Measurements from ENCODE around the gene BATF.

BATF gene

DNA sequence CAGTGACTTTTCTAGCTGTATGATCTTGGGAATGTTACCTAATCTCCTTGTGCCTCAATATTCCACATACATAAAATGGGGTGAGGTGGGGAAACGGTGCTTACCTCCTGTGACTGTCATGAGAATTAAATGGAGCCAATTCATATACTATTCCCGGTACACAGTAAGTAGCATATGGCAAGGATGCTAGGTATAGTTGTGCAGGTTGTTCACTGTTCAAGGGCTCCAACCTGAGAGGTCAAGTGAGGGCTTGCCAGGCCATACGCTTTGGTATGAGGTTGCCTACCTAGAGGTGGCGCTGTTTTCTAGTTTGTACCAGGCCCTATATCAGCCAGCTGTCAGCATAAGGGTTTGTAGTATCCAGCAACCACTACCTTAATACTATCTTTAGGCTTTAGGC lies 3.6 kb upstream of the BATF start:
- peaks cover 8% of the 10 kb centered on the region for H3K4me1 Mint-ChIP-seq
- no peaks in the 10 kb centered on the region for H3K9me3 Mint-ChIP-seq
- no peaks in the 10 kb centered on the region for H3K36me3 Mint-ChIP-seq (ENCODE audit: low read depth)
- peaks cover 33% of the 10 kb centered on the region for H3K27me3 Mint-ChIP-seq (ENCODE audit: low read depth)
- H3K27ac Mint-ChIP-seq = no peak overlapping the region
- no peak overlapping the region for H3K4me3 Mint-ChIP-seq
- no peak for TF ChIP-seq CTCF (IDR thresholded peaks at IDR 0.05; ENCODE audit: unreplicated experiment in 3 of 3)

GRCh38 chr14:75519394-75519793 lies 2.9 kb upstream of the BATF start:
- Mint-ChIP-seq H3K27ac (no peak overlapping the region), H3K4me1 (peaks cover 8% of the 10 kb centered on the region), H3K36me3 (ENCODE audit: low read depth) (no peaks in the 10 kb centered on the region), H3K27me3 (ENCODE audit: low read depth) (peaks cover 33% of the 10 kb centered on the region), H3K9me3 (no peaks in the 10 kb centered on the region), H3K4me3 (no peak overlapping the region)
- TF ChIP-seq CTCF (IDR thresholded peaks at IDR 0.05; ENCODE audit: unreplicated experiment in 3 of 3) = no peak

GRCh38 chr14:75519826-75520728 lies 2.2 kb upstream of the BATF start:
- peaks cover 33% of the 10 kb centered on the region for H3K27me3 Mint-ChIP-seq (ENCODE audit: low read depth)
- no peaks in the 10 kb centered on the region for H3K36me3 Mint-ChIP-seq (ENCODE audit: low read depth)
- no peak overlapping the region for H3K27ac Mint-ChIP-seq
- peaks cover 8% of the 10 kb centered on the region for H3K4me1 Mint-ChIP-seq
- no peak for TF ChIP-seq CTCF (IDR thresholded peaks at IDR 0.05; ENCODE audit: unreplicated experiment in 3 of 3)
- H3K4me3 Mint-ChIP-seq = no peak overlapping the region
- H3K9me3 Mint-ChIP-seq = no peaks in the 10 kb centered on the region

DNA sequence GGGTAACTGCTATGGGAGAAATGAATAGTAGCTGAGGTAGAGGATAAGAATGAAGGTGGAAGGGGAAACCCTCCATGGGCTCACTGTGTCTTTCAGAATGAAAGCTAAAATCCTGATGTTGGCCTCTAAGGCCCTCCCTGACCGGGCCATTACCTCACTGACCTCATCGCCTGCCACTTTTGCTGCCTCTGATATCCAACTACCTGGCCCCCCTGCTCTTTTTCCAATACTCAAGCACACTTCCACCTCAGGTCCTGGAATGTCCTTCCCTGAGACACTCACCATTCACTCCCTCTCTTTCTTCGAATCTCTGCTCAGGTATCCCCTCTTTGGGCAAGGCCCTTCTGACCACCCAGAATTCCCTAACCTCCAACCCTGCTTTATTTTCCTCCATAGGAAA lies 1.4 kb upstream of the BATF start:
- no peaks in the 10 kb centered on the region for H3K36me3 Mint-ChIP-seq (ENCODE audit: low read depth)
- no peak overlapping the region for H3K4me3 Mint-ChIP-seq
- H3K27ac Mint-ChIP-seq = no peak overlapping the region
- no peaks in the 10 kb centered on the region for H3K9me3 Mint-ChIP-seq
- no peak for TF ChIP-seq CTCF (IDR thresholded peaks at IDR 0.05; ENCODE audit: unreplicated experiment in 3 of 3)
- H3K27me3 Mint-ChIP-seq (ENCODE audit: low read depth) = peaks cover 33% of the 10 kb centered on the region
- peaks cover 8% of the 10 kb centered on the region for H3K4me1 Mint-ChIP-seq

- peaks cover 28% of the 10 kb centered on the region for H3K27me3 Mint-ChIP-seq (ENCODE audit: low read depth)
- H3K36me3 Mint-ChIP-seq (ENCODE audit: low read depth) = no peaks in the 10 kb centered on the region
- H3K9me3 Mint-ChIP-seq = no peaks in the 10 kb centered on the region
- H3K4me1 Mint-ChIP-seq = peaks cover 8% of the 10 kb centered on the region
- no peak for TF ChIP-seq CTCF (IDR thresholded peaks at IDR 0.05; ENCODE audit: unreplicated experiment in 3 of 3)
- H3K27ac Mint-ChIP-seq = no peak overlapping the region
- no peak overlapping the region for H3K4me3 Mint-ChIP-seq
These were observed 662 bp upstream of the BATF start for GRCh38 chr14:75521415-75522199.

Data from nephron (organoid).